ENCODE data around the gene CLDN12. TPM values are rescaled to one million over a fixed set of nuclear protein-coding genes. Genes with fewer than 3 reads are reported as not detected.

The CLDN12 gene
- total and polyA plus RNA-seq, 9 donors: 17.9 to 34.6 (median 29.4) TPM

DNA sequence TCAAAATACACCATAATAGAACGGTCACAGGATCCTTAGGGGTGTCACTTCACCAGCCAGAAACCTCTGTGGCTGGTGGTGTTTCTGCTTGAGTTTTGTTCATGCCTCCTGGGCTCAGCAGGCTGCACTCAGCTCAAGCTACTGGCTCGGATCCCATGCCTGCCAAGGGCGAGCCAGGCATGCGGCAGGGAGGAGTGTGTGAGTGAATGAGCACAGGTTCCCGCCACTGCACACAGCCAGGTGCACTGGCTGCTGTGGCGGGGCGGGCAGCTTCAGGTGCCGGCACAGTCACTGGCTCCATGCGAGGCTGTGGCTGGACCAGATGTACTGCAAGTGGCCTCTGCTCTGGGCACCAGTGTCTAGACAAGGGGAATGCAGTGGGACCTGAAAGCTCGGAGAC lies 29.5 kb downstream of the CLDN12 start:
- H3K9me3 ChIP-seq: no peaks in the 10 kb centered on the region
- H3K4me1 ChIP-seq (ENCODE audit: insufficient read depth): no peaks in the 10 kb centered on the region
- WGBS, 3 donors: 72 to 83% (median 80%) methylated on average over 10 of the region's 10 CpGs
- no peaks in the 10 kb centered on the region for H3K36me3 ChIP-seq
- H3K27ac ChIP-seq: no peak overlapping the region
- intact Hi-C loops (cut with DNase I): loop anchor here in 1 of 4 donors (10.0 kb wide), 1 partner anchor 128 kb away; no protein-coding TSS in a partner anchor
- no peak overlapping the region for H3K4me3 ChIP-seq
- TF ChIP-seq EP300 (IDR thresholded peaks at IDR 0.05) (no peak), POLR2A (IDR thresholded peaks at IDR 0.05) (no peak)
- TF ChIP-seq, protein P1, sequence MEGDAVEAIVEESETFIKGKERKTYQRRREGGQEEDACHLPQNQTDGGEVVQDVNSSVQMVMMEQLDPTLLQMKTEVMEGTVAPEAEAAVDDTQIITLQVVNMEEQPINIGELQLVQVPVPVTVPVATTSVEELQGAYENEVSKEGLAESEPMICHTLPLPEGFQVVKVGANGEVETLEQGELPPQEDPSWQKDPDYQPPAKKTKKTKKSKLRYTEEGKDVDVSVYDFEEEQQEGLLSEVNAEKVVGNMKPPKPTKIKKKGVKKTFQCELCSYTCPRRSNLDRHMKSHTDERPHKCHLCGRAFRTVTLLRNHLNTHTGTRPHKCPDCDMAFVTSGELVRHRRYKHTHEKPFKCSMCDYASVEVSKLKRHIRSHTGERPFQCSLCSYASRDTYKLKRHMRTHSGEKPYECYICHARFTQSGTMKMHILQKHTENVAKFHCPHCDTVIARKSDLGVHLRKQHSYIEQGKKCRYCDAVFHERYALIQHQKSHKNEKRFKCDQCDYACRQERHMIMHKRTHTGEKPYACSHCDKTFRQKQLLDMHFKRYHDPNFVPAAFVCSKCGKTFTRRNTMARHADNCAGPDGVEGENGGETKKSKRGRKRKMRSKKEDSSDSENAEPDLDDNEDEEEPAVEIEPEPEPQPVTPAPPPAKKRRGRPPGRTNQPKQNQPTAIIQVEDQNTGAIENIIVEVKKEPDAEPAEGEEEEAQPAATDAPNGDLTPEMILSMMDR (IDR thresholded peaks at IDR 0.05): no peak
- no peaks in the 10 kb centered on the region for H3K27me3 ChIP-seq
- no peak for DNase-seq

DNA sequence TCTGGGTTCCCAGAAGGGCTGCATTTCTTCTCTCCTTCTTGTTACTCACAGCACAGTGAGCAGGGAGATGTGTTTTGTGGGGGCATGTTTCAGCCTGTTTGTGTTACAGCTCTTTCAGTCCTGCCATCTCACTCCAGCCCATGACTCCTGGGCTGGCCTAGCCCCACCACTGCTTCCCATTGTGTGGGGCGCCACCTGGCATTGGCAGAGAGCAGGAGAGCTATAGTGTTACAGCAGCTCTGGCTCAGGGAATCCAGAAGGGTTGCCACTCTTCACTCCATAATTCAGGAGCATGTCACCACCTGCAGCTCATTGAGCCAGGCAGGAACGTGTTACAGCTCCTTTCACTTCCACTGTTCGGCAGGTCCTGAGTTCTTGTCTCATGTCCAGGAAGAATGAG lies 30.0 kb downstream of the CLDN12 start:
- intact Hi-C loops (cut with DNase I): loop anchor here in 1 of 4 donors (10.0 kb wide), 1 partner anchor 128 kb away; no protein-coding TSS in a partner anchor
- H3K27me3 ChIP-seq: no peaks in the 10 kb centered on the region
- no peak overlapping the region for H3K4me3 ChIP-seq
- no peaks in the 10 kb centered on the region for H3K36me3 ChIP-seq
- H3K4me1 ChIP-seq (ENCODE audit: insufficient read depth): no peaks in the 10 kb centered on the region
- no peaks in the 10 kb centered on the region for H3K9me3 ChIP-seq
- WGBS, 3 donors: 94 to 97% (median 96%) methylated on average over 3 of the region's 3 CpGs
- TF ChIP-seq EP300 (IDR thresholded peaks at IDR 0.05): no peak
- no peak for TF ChIP-seq POLR2A (IDR thresholded peaks at IDR 0.05)
- TF ChIP-seq, protein P1 (IDR thresholded peaks at IDR 0.05): no peak
- no peak overlapping the region for H3K27ac ChIP-seq
- no peak for DNase-seq

DNA sequence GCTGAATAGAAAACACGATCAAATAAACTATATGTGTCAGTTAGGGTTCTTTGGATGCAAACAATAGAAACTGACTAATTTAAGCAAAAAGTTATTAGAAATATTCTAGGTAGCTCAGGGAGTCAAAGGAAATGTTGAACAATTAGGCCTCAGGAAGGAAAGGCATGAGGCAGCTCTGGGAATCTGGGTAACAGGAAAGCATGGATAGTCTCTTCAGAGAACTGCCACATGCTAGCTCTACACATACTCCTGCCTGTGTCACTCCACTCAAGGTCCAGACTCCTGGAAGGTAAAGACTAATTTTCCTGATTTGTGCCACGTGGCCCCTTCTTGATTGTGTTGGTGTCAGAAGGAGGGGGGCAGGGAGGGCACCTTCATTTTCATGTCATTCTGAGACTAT lies 42.4 kb downstream of the CLDN12 start:
- H3K36me3 ChIP-seq: no peaks in the 10 kb centered on the region
- 62 to 63% (median 63%) methylated on average over 2 of the region's 2 CpGs for WGBS, 3 donors
- TF ChIP-seq EP300 (IDR thresholded peaks at IDR 0.05) (no peak), POLR2A (IDR thresholded peaks at IDR 0.05) (no peak)
- TF ChIP-seq, protein P1 (IDR thresholded peaks at IDR 0.05): no peak
- H3K4me1 ChIP-seq (ENCODE audit: insufficient read depth): no peaks in the 10 kb centered on the region
- no peaks in the 10 kb centered on the region for H3K9me3 ChIP-seq
- no peak overlapping the region for H3K4me3 ChIP-seq
- H3K27ac ChIP-seq: no peak overlapping the region
- DNase-seq: no peak
- intact Hi-C loops (cut with DNase I): no loop called here
- no peaks in the 10 kb centered on the region for H3K27me3 ChIP-seq

DNA sequence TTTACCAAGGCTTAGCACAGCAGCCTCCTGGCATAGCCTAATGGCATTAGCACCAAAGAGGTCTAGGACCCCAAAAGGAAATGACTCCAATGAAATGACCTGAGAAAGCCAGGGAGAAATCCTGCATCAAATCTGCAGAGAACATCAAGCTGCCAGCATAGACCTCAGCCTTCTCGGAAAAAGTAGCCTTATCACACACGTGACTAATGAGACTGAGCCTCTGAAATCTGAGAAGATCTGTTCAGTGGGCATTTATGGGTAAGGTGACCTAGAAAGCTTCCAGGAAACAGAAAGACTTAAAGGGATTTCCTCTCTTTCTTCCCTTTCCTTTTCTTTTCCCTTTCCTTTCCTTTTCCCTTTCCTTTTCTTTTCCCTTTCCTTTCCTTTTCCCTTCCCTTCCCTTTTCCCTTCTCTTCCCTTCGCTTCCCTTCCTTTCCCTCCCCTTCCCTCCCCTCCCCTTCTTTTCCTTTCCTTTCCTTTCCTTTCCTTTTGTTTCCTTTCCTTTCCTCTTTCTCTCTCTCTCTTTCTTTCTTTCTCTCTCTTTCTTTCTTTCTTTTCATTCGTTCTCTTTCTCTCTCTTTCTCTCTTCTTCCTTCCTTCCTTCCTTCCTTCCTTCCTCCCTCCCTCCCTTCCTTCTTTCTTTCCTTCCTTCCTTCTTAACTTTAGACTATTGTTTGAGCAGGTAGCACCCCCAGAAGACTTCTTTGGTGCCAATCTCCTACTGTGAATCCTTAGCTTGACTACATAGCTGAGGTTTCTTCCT lies 43.1 kb downstream of the CLDN12 start:
- H3K4me1 ChIP-seq (ENCODE audit: insufficient read depth): no peaks in the 10 kb centered on the region
- intact Hi-C loops (cut with DNase I): no loop called here
- H3K9me3 ChIP-seq: no peaks in the 10 kb centered on the region
- no peaks in the 10 kb centered on the region for H3K36me3 ChIP-seq
- no peak for DNase-seq
- TF ChIP-seq, protein P1 (IDR thresholded peaks at IDR 0.05): no peak
- no peak for TF ChIP-seq POLR2A (IDR thresholded peaks at IDR 0.05)
- WGBS, 3 donors: 59 to 63% (median 61%) methylated on average over 4 of the region's 4 CpGs
- H3K27ac ChIP-seq: no peak overlapping the region
- no peak overlapping the region for H3K4me3 ChIP-seq
- H3K27me3 ChIP-seq: no peaks in the 10 kb centered on the region

Data from ovary (tissue), 9 donors.